ENCODE data around the gene FBXO31. TPM values are rescaled to one million over a fixed set of nuclear protein-coding genes. Genes with fewer than 3 reads are reported as not detected.

The FBXO31 gene
- total and polyA plus RNA-seq, 2 experiments from 2014 or later = 15.4 to 26.1 TPM

- no peak overlapping the region for H3K4me3 ChIP-seq
- peak; percentile 33 to 63 for DNase-seq (ENCODE audit: low read depth in 1 of 2, low spot score in 1 of 2)
- no peaks in the 10 kb centered on the region for H3K9me3 ChIP-seq (ENCODE audit: low read depth)
- no peak overlapping the region for H3K27ac ChIP-seq
- no peaks in the 10 kb centered on the region for H3K27me3 ChIP-seq
- TF ChIP-seq, protein P1, sequence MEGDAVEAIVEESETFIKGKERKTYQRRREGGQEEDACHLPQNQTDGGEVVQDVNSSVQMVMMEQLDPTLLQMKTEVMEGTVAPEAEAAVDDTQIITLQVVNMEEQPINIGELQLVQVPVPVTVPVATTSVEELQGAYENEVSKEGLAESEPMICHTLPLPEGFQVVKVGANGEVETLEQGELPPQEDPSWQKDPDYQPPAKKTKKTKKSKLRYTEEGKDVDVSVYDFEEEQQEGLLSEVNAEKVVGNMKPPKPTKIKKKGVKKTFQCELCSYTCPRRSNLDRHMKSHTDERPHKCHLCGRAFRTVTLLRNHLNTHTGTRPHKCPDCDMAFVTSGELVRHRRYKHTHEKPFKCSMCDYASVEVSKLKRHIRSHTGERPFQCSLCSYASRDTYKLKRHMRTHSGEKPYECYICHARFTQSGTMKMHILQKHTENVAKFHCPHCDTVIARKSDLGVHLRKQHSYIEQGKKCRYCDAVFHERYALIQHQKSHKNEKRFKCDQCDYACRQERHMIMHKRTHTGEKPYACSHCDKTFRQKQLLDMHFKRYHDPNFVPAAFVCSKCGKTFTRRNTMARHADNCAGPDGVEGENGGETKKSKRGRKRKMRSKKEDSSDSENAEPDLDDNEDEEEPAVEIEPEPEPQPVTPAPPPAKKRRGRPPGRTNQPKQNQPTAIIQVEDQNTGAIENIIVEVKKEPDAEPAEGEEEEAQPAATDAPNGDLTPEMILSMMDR (IDR thresholded peaks at IDR 0.05; ENCODE audit: low read depth, low read length) = peak; percentile 83
- no peaks in the 10 kb centered on the region for H3K4me1 ChIP-seq (ENCODE audit: low read depth)
- no peaks in the 10 kb centered on the region for H3K36me3 ChIP-seq
Observed at GRCh38 chr16:87324411-87325275, 58.9 kb downstream of the FBXO31 start.

GRCh38 chr16:87323727-87324410 lies 59.7 kb downstream of the FBXO31 start:
- no peaks in the 10 kb centered on the region for H3K9me3 ChIP-seq (ENCODE audit: low read depth)
- H3K36me3 ChIP-seq = no peaks in the 10 kb centered on the region
- no peak overlapping the region for H3K4me3 ChIP-seq
- TF ChIP-seq, protein P1 (IDR thresholded peaks at IDR 0.05; ENCODE audit: low read depth, low read length) = no peak
- DNase-seq (ENCODE audit: low read depth in 1 of 2, low spot score in 1 of 2) = no peak
- H3K27ac ChIP-seq = no peak overlapping the region
- H3K27me3 ChIP-seq = no peaks in the 10 kb centered on the region
- H3K4me1 ChIP-seq (ENCODE audit: low read depth) = no peaks in the 10 kb centered on the region

GRCh38 chr16:87322833-87323726 lies 60.5 kb downstream of the FBXO31 start:
- H3K27ac ChIP-seq = no peak overlapping the region
- TF ChIP-seq, protein P1 (IDR thresholded peaks at IDR 0.05; ENCODE audit: low read depth, low read length) = no peak

DNA sequence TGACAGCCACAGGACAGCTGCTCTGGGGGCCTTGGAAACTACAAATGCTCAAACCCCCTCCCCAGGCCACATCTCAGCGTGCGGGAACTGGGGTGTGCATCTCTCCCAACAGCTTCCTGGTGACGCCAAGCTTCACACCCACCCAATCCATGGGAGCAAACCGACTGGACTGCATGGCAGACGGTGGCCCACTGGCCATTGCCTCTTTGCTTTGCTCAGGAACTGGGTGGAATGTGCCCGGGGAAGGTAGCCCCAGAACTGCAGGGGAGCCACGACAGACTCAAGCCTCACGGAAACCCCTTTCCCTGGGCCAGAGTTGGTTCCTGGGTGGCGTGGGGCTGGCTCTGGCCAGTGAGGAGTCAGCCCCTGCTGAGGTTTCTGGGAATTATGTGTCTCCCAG lies 61.2 kb downstream of the FBXO31 start:
- H3K36me3 ChIP-seq = no peaks in the 10 kb centered on the region
- no peak overlapping the region for H3K4me3 ChIP-seq
- no peak for DNase-seq (ENCODE audit: low read depth in 1 of 2, low spot score in 1 of 2)
- TF ChIP-seq, protein P1 (IDR thresholded peaks at IDR 0.05; ENCODE audit: low read depth, low read length) = no peak
- no peaks in the 10 kb centered on the region for H3K27me3 ChIP-seq
- H3K4me1 ChIP-seq (ENCODE audit: low read depth) = peaks cover 7% of the 10 kb centered on the region
- H3K27ac ChIP-seq = no peak overlapping the region
- H3K9me3 ChIP-seq (ENCODE audit: low read depth) = no peaks in the 10 kb centered on the region

More at GRCh38 chr16:87322833-87323726, 60.5 kb downstream of the FBXO31 start:
- DNase-seq (ENCODE audit: low read depth in 1 of 2, low spot score in 1 of 2) = no peak
- Histone ChIP-seq H3K4me1 (ENCODE audit: low read depth) (peaks cover 6% of the 10 kb centered on the region), H3K27me3 (no peaks in the 10 kb centered on the region), H3K36me3 (no peaks in the 10 kb centered on the region), H3K9me3 (ENCODE audit: low read depth) (no peaks in the 10 kb centered on the region), H3K4me3 (no peak overlapping the region)
